AG04449 (cell line): Measurements from ENCODE around the gene PPP2R2B.

Experiments
- CTCF ChIA-PET: fragments of 350-600 bp; formaldehyde crosslinking; extraction: SDS; loops from one replicate; lab custom pipeline; 2021; ENCODE audit warnings: antibody characterized with exemption; lab: Yijun Ruan, JAX
- POLR2A ChIA-PET: fragments of 400-600, 350-600 bp; formaldehyde crosslinking; extraction: SDS; loops from one replicate; lab custom pipeline; 2020; ENCODE audit warnings: antibody characterized with exemption, inconsistent platforms; lab: Yijun Ruan, JAX
- DNase-seq: peaks from one replicate; pipeline ENCODE4 v3.0.0-alpha.2; 2010; ENCODE audit warnings: low read depth, low spot score
- H3K4me3 ChIP-seq: 2 replicates; pipeline ENCODE4 v1.5.1; 2011; ENCODE audit warnings: low read depth, mild to moderate bottlenecking, control low read depth, low read length
- TF ChIP-seq, protein P1 (sequence below): IDR thresholded peaks from one replicate; pipeline ENCODE4 v1.5.1; 2011; ENCODE audit warnings: mild to moderate bottlenecking, moderate library complexity, low read length, control low read depth, inconsistent platforms; ENCODE audit not compliant: insufficient read depth; ENCODE audit errors: missing control alignments

PPP2R2B gene

GRCh38 chr5:146912874-146913273, 34.3 kb upstream of the PPP2R2B start:
- ChIA-PET POLR2A (no interaction called here), CTCF (no interaction called here)
- DNase-seq, result no peak
- TF ChIP-seq, protein P1, sequence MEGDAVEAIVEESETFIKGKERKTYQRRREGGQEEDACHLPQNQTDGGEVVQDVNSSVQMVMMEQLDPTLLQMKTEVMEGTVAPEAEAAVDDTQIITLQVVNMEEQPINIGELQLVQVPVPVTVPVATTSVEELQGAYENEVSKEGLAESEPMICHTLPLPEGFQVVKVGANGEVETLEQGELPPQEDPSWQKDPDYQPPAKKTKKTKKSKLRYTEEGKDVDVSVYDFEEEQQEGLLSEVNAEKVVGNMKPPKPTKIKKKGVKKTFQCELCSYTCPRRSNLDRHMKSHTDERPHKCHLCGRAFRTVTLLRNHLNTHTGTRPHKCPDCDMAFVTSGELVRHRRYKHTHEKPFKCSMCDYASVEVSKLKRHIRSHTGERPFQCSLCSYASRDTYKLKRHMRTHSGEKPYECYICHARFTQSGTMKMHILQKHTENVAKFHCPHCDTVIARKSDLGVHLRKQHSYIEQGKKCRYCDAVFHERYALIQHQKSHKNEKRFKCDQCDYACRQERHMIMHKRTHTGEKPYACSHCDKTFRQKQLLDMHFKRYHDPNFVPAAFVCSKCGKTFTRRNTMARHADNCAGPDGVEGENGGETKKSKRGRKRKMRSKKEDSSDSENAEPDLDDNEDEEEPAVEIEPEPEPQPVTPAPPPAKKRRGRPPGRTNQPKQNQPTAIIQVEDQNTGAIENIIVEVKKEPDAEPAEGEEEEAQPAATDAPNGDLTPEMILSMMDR, result no peak
- H3K4me3 ChIP-seq, result no peak overlapping the region

DNA sequence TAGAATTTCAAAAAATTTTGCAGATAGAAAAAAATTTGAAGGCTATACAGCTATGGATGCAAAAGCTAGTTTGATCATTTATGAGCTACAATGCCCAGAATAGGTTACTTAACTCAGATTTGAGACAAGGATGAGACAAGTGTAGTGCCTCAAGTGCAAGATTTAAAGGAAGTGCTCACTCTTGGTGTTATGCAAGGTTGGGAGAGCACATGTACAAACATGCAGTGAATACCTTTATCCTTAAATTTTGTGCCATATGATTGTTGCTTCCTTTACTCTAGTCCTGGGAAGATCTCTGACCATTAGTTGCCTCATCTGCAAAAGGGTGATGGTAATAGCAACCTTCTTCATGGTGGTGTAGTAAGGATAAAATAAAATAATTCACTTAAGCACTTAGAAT, 31.7 kb upstream of the PPP2R2B start:
- CTCF ChIA-PET, result no interaction called here
- H3K4me3 ChIP-seq, result no peak overlapping the region
- POLR2A ChIA-PET, result no interaction called here
- TF ChIP-seq, protein P1, result no peak
- no peak for DNase-seq

DNA sequence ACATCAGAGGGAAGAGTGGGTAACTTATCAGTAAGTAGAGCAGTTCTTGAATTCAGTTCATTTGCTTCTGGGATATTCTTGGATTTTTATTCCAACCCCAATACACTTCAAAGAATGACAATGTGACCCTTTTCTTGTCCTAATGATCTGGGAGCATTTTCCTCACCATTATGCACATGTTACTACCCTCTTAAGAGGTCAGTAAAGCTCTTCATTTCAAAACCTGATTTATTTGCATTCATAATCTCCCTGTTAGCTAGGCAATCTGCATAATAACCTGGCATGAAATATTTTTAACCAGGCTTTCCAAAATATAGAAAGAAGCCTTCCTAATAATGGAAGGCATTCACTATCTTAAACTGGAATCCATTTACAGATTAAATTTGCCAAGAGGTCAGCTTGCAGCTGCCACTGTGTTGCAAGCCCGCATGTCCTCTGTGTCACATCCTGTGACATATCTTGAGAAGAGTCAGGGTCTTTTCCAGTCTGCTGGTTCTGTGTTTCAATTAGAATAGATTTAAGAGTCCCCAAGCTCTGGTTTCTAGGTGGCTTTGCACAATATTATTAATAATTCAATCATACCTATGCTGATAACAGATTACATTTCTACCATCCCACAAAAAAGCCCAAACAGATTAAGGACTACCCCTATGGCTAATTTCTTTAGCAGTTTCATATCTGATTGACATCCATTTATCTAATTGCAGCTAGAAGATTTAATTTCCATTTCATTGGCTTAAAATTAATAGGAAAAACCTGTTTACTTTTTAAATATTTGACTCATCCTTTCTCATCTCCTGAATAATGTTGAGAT, 30.9 kb upstream of the PPP2R2B start:
- no peak overlapping the region for H3K4me3 ChIP-seq
- TF ChIP-seq, protein P1, result no peak
- ChIA-PET POLR2A (no interaction called here), CTCF (no interaction called here)
- DNase-seq, result no peak

DNA sequence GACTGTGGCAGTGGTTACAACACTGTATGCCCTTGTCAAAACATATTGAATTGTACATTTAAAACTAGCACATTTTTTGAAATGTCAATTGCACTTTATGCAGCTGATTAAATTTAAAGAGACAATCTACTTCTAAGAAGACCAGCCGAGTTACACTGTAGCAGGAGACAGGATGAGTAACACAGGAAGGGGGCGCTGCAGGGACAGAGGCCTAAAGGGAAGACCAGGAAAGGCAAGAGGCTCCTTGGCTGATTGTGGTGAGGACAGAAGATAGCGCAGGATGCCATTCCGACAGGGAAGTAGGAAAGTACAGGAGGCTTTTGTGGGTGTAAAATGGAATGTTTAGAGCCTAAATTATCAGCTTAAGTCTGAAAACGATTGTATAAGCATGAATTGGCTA, 28.2 kb upstream of the PPP2R2B start:
- H3K4me3 ChIP-seq, result no peak overlapping the region
- POLR2A ChIA-PET, result interaction anchor here (1.0 kb wide), 1 partner anchor 24 kb away, joined by 3 read pairs; no protein-coding TSS in a partner anchor
- CTCF ChIA-PET, result interaction anchor here (1.2 kb wide), 1 partner anchor 9 kb away, joined by 3 read pairs; no protein-coding TSS in a partner anchor
- TF ChIP-seq, protein P1, result no peak
- no peak for DNase-seq

GRCh38 chr5:146904890-146905289, 26.3 kb upstream of the PPP2R2B start:
- POLR2A ChIA-PET, result no interaction called here
- no peak for DNase-seq
- TF ChIP-seq, protein P1, result no peak
- no peak overlapping the region for H3K4me3 ChIP-seq
- CTCF ChIA-PET, result no interaction called here

DNA sequence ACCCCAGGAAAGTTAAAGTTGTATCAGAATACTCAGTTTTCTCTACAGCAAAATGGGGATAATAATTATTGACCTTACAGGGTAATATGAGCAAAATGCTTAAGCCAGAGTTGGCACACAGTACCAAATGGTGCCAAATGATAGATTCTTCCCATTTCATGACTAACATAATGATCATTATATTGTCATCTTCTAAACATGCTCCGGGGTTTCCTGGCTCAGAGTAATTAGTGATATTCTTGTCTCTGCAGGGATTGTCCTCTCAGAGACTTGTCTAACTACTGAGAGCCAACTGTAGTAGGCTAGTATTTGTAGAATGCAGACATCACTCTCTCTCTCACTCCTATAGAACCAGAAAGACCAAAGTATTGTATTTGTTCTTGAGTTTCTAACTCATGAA, 25.2 kb upstream of the PPP2R2B start:
- CTCF ChIA-PET, result no interaction called here
- no peak overlapping the region for H3K4me3 ChIP-seq
- no peak for DNase-seq
- POLR2A ChIA-PET, result no interaction called here
- TF ChIP-seq, protein P1, result no peak
